ENCODE measurements around the gene USP3.

DNA sequence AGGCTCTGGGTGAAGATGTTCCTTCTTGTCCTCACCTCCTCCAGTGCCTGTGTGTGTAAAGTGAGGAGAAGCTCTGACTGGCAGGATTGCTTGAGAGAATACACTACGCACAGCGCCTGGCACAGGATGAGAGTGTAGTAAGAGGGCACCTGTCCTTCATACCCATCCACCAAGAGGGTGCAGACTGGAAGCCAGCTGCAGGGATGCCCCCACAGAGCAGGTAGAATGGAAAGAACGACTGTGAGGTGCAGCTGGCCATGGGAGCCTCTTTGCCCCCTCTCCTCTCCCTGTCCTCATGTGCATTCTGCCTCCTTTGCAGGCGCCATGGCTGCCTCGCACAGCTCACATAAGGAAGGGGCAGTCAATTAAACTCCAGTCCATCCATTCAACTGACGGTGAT is 105.1 kb downstream of the USP3 start:
- TF ChIP-seq, protein P1, sequence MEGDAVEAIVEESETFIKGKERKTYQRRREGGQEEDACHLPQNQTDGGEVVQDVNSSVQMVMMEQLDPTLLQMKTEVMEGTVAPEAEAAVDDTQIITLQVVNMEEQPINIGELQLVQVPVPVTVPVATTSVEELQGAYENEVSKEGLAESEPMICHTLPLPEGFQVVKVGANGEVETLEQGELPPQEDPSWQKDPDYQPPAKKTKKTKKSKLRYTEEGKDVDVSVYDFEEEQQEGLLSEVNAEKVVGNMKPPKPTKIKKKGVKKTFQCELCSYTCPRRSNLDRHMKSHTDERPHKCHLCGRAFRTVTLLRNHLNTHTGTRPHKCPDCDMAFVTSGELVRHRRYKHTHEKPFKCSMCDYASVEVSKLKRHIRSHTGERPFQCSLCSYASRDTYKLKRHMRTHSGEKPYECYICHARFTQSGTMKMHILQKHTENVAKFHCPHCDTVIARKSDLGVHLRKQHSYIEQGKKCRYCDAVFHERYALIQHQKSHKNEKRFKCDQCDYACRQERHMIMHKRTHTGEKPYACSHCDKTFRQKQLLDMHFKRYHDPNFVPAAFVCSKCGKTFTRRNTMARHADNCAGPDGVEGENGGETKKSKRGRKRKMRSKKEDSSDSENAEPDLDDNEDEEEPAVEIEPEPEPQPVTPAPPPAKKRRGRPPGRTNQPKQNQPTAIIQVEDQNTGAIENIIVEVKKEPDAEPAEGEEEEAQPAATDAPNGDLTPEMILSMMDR (IDR thresholded peaks at IDR 0.05; ENCODE audit: low read length): no peak
- TF ChIP-seq EZH2 (optimal IDR thresholded peaks at IDR 0.05; ENCODE audit: low read depth, low read length): no peak

Data from MM.1S (cell line).